HCT116 (cell line): Measurements from ENCODE around the gene TSPAN1. TPM values are rescaled to one million over a fixed set of nuclear protein-coding genes. Genes with fewer than 3 reads are reported as not detected.

Experiments
- ATAC-seq: fragments of 200-7000 bp; cut with Tn5 transposase; 2 replicates; pipeline ENCODE4 v1.9.1; 2020; ENCODE audit warnings: mild to moderate bottlenecking, moderate library complexity
- BruUV-seq: library from RNA; stranded (reverse); fragments of 400-500 nt; replicated peaks from 2 replicates; lab custom pipeline; 2021; lab: Mats Ljungman, UMichigan
- CTCF ChIA-PET: fragments of 300-600 bp; sonication (Branson Sonifier 250); formaldehyde crosslinking; loops from one replicate; lab custom pipeline; 2021; ENCODE audit warnings: antibody characterized with exemption; lab: Charles Lee
- POLR2A ChIA-PET: fragments of 300-600, 350-600 bp; sonication (Branson Sonifier 250); formaldehyde crosslinking; loops from one replicate; lab custom pipeline; 2021; ENCODE audit warnings: antibody characterized with exemption; lab: Charles Lee
- RAD21 ChIA-PET, 2 experiments: fragments of 300-600 bp; sonication (Branson Sonifier 250); formaldehyde crosslinking; loops; one replicate each; lab custom pipeline; 2023; ENCODE audit warnings: low total read pairs in 2 of 2; ENCODE audit not compliant: uncharacterized antibody in 2 of 2, unreplicated experiment in 2 of 2, low non-redundant PET in 1 of 2; lab: Charles Lee
- DNase-seq: peaks from one replicate; pipeline ENCODE4 v3.0.0-alpha.2; 2010; ENCODE audit warnings: low read depth, low spot score
- H2AFZ ChIP-seq: fragments of 200-600 bp; shearing (Covaris generic), sonication (generic); 2 replicates; pipeline ENCODE4 v1.6.1; 2017; ENCODE audit warnings: low read depth, mixed run types, mixed read lengths, antibody characterized with exemption, low read length; ENCODE audit not compliant: poor library complexity, severe bottlenecking
- H3K27ac ChIP-seq: 2 replicates; pipeline ENCODE4 v1.5.1; 2012; ENCODE audit warnings: low read depth, low read length
- H3K27me3 ChIP-seq: fragments of 200-600 bp; sonication (generic); 2 replicates; pipeline ENCODE4 v1.6.1; 2016; ENCODE audit warnings: mixed run types, low read length, mixed read lengths; ENCODE audit not compliant: insufficient read depth
- H3K36me3 ChIP-seq, 2 experiments: fragments of 200-500 bp in 1 of 2; fragments of 200-600 bp in 1 of 2; sonication (Bioruptor generic) in 1 of 2; sonication (generic) in 1 of 2; 2 replicates each; pipeline versions ENCODE4 v1.5.1 to v1.6.1; 2014 to 2016; ENCODE audit warnings: low read length in 2 of 2, inconsistent platforms in 1 of 2, mixed read lengths in 1 of 2, mixed run types in 1 of 2; ENCODE audit not compliant: insufficient read depth in 2 of 2, control insufficient read depth in 1 of 2
- H3K4me1 ChIP-seq, 2 experiments: fragments of 200-600 bp in 1 of 2; sonication (generic) in 1 of 2; 2 replicates each; pipeline versions ENCODE4 v1.5.1 to v1.6.1; 2012 to 2017; ENCODE audit warnings: low read length in 2 of 2, inconsistent platforms in 1 of 2, mild to moderate bottlenecking in 1 of 2, mixed read lengths in 1 of 2, mixed run types in 1 of 2, moderate library complexity in 1 of 2; ENCODE audit not compliant: insufficient read depth in 2 of 2, control insufficient read depth in 1 of 2
- H3K4me2 ChIP-seq: fragments of 200-600 bp; sonication (generic); 2 replicates; pipeline ENCODE4 v1.6.1; 2017; ENCODE audit warnings: mixed run types, low read length, mixed read lengths
- H3K4me3 ChIP-seq, 2 experiments: fragments of 200-600 bp in 1 of 2; sonication (generic) in 1 of 2; replicated peaks in 1 of 2; 2 replicates each; pipeline ENCODE4 v1.5.1; 2011 to 2016; ENCODE audit warnings: low read length in 2 of 2, control low read depth in 1 of 2, low read depth in 1 of 2, mild to moderate bottlenecking in 1 of 2, mixed read lengths in 1 of 2, mixed run types in 1 of 2
- H3K79me2 ChIP-seq: fragments of 200-600 bp; sonication (generic); 2 replicates; pipeline ENCODE4 v1.6.1; 2017; ENCODE audit warnings: mild to moderate bottlenecking, mixed run types, low read length, moderate library complexity, mixed read lengths; ENCODE audit not compliant: insufficient read depth
- H3K9ac ChIP-seq: fragments of 200-600 bp; sonication (generic); 2 replicates; pipeline ENCODE4 v1.6.1; 2016; ENCODE audit warnings: low read length, mixed read lengths
- H3K9me2 ChIP-seq: fragments of 200-600 bp; sonication (generic), shearing (Covaris generic); 2 replicates; pipeline ENCODE4 v1.6.1; 2017; ENCODE audit warnings: mixed run types, mild to moderate bottlenecking, moderate library complexity; ENCODE audit not compliant: insufficient read depth
- H3K9me3 ChIP-seq, 2 experiments: fragments of 200-500 bp in 1 of 2; fragments of 200-600 bp in 1 of 2; sonication (Bioruptor generic) in 1 of 2; sonication (generic) in 1 of 2; 2 replicates each; pipeline ENCODE4 v1.6.1; 2014 to 2017; ENCODE audit warnings: low read length in 2 of 2, mixed read lengths in 2 of 2, inconsistent platforms in 1 of 2, low read depth in 1 of 2, mild to moderate bottlenecking in 1 of 2, mixed run types in 1 of 2, moderate library complexity in 1 of 2; ENCODE audit not compliant: control insufficient read depth in 1 of 2, insufficient read depth in 1 of 2
- H4K20me1 ChIP-seq: fragments of 200-600 bp; sonication (generic), shearing (Covaris generic); 2 replicates; pipeline ENCODE4 v1.6.1; 2017; ENCODE audit warnings: mixed run types, mild to moderate bottlenecking, moderate library complexity; ENCODE audit not compliant: insufficient read depth
- CEBPB ChIP-seq: IDR thresholded peaks from 2 replicates; pipeline ENCODE4 v1.6.1; 2012; ENCODE audit warnings: low read depth
- YY1 ChIP-seq: IDR thresholded peaks from 2 replicates; pipeline ENCODE4 v1.6.1; 2011; ENCODE audit warnings: low read length, low read depth, moderate library complexity, mild to moderate bottlenecking; ENCODE audit not compliant: insufficient replicate concordance; ENCODE audit errors: extremely low read depth
- ZNF274 ChIP-seq: fragments of 200-500 bp; sonication (Bioruptor generic); IDR thresholded peaks from 2 replicates; pipeline ENCODE4 v1.6.1; 2014; ENCODE audit warnings: mild to moderate bottlenecking, low read depth, low read length, inconsistent platforms
- intact Hi-C: fragments of 100-400 bp; cut with micrococcal nuclease; formaldehyde crosslinking; loops from 2 replicates; pipeline ENCODE4 v1.10.0; 2022
- total RNA-seq: library from RNA; stranded (reverse); gene quantifications from one replicate; pipeline ENCODE4 v1.2.1, GENCODE V29; 2021; ENCODE audit not compliant: unreplicated experiment
- TF ChIP-seq, protein P1 (sequence below): IDR thresholded peaks from 2 replicates; pipeline ENCODE4 v1.6.1; 2012; ENCODE audit warnings: low read depth

TSPAN1 gene
- total RNA-seq, 1 experiment from 2014 or later = 9.9 TPM

DNA sequence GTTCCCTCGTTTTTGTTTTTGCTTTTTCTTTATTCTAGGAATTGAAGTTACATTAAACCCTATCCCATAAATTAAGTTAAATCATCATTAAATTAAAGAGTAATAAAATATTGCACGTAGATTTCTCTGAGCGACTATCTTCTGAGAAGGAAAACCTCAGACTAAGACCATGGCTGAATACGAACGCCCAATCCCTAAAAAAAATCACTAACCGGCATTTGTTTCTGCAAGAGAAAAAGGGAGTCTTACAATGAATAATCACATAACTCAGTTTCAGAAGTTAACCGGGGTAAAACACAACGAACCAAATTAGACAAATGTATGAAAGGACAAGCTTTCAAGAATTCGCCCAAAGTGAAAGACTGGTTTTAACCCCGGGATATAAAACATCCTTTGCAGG lies 43.8 kb upstream of the TSPAN1 start:
- Histone ChIP-seq H3K9me2 (no peaks in the 10 kb centered on the region), H3K4me2 (no peak overlapping the region), H3K27ac (no peak overlapping the region), H3K9me3 (no peaks in the 10 kb centered on the region), H3K4me1 (peaks cover 18 to 19% of the 10 kb centered on the region in 2 experiments)
- BruUV-seq = no TSS peak
- RAD21 ChIA-PET = no interaction called here
- intact Hi-C loops = no loop called here
- ATAC-seq = no peak
- DNase-seq = no peak
- TF ChIP-seq, protein P1, sequence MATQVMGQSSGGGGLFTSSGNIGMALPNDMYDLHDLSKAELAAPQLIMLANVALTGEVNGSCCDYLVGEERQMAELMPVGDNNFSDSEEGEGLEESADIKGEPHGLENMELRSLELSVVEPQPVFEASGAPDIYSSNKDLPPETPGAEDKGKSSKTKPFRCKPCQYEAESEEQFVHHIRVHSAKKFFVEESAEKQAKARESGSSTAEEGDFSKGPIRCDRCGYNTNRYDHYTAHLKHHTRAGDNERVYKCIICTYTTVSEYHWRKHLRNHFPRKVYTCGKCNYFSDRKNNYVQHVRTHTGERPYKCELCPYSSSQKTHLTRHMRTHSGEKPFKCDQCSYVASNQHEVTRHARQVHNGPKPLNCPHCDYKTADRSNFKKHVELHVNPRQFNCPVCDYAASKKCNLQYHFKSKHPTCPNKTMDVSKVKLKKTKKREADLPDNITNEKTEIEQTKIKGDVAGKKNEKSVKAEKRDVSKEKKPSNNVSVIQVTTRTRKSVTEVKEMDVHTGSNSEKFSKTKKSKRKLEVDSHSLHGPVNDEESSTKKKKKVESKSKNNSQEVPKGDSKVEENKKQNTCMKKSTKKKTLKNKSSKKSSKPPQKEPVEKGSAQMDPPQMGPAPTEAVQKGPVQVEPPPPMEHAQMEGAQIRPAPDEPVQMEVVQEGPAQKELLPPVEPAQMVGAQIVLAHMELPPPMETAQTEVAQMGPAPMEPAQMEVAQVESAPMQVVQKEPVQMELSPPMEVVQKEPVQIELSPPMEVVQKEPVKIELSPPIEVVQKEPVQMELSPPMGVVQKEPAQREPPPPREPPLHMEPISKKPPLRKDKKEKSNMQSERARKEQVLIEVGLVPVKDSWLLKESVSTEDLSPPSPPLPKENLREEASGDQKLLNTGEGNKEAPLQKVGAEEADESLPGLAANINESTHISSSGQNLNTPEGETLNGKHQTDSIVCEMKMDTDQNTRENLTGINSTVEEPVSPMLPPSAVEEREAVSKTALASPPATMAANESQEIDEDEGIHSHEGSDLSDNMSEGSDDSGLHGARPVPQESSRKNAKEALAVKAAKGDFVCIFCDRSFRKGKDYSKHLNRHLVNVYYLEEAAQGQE = no peak
- TF ChIP-seq CEBPB (no peak), YY1 (no peak), ZNF274 (no peak)
- TF ChIP-seq, all 23 proteins: peak for 0
- H2AFZ ChIP-seq = no peak overlapping the region
- no peaks in the 10 kb centered on the region for H3K27me3 ChIP-seq
- H4K20me1 ChIP-seq = no peaks in the 10 kb centered on the region
- POLR2A ChIA-PET = no interaction called here
- CTCF ChIA-PET = interaction anchor here (1.4 kb wide), 1 partner anchor 93 kb away, joined by 5 read pairs; no protein-coding TSS in a partner anchor
- H3K9ac ChIP-seq = no peak overlapping the region
- no peaks in the 10 kb centered on the region for H3K36me3 ChIP-seq
- H3K4me3 ChIP-seq = no peak overlapping the region
- H3K79me2 ChIP-seq = no peaks in the 10 kb centered on the region
